ENCODE results near the gene MCM5. TPM values are rescaled to one million over a fixed set of nuclear protein-coding genes. Genes with fewer than 3 reads are reported as not detected.

Gene MCM5
- total RNA-seq, 4 donors from 2014 or later: 19.8 to 25.3 (median 22.4) TPM

DNA sequence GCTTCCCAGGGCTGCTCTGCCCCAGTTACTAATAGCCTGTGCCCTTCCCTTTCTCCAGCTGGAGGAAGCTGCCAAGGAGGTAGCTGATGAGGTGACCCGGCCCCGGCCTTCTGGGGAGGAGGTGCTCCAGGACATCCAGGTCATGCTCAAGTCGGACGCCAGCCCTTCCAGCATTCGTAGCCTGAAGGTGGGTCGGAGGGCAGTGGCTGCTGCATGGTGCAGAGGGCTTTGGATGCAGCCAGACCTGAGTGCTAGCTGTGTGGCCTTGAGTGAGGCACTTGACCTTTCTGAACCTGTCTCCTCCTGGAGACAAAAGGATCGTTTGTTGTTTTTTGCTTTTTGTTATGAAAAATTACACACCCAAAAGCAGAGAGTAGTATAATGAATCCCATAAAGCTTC lies 3.4 kb downstream of the MCM5 start:
- no peaks in the 10 kb centered on the region for H3K9me3 ChIP-seq
- no peak for DNase-seq (ENCODE audit: low spot score in 2 of 2)
- H3K27me3 ChIP-seq: no peaks in the 10 kb centered on the region
- TF ChIP-seq, protein P1, sequence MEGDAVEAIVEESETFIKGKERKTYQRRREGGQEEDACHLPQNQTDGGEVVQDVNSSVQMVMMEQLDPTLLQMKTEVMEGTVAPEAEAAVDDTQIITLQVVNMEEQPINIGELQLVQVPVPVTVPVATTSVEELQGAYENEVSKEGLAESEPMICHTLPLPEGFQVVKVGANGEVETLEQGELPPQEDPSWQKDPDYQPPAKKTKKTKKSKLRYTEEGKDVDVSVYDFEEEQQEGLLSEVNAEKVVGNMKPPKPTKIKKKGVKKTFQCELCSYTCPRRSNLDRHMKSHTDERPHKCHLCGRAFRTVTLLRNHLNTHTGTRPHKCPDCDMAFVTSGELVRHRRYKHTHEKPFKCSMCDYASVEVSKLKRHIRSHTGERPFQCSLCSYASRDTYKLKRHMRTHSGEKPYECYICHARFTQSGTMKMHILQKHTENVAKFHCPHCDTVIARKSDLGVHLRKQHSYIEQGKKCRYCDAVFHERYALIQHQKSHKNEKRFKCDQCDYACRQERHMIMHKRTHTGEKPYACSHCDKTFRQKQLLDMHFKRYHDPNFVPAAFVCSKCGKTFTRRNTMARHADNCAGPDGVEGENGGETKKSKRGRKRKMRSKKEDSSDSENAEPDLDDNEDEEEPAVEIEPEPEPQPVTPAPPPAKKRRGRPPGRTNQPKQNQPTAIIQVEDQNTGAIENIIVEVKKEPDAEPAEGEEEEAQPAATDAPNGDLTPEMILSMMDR (IDR thresholded peaks at IDR 0.05): no peak
- TF ChIP-seq POLR2A (IDR thresholded peaks at IDR 0.05) (no peak), EP300 (IDR thresholded peaks at IDR 0.05) (no peak)
- peaks cover 0 to 22% (median 8%) of the 10 kb centered on the region in 4 donors for H3K4me1 ChIP-seq
- 70 to 71% methylated on average over 7 of the region's 7 CpGs for WGBS, 2 donors
- H3K36me3 ChIP-seq: peaks cover 4 to 56% (median 8%) of the 10 kb centered on the region in 3 donors
- H3K4me3 ChIP-seq: no peak overlapping the region
- H3K27ac ChIP-seq: no peak overlapping the region

DNA sequence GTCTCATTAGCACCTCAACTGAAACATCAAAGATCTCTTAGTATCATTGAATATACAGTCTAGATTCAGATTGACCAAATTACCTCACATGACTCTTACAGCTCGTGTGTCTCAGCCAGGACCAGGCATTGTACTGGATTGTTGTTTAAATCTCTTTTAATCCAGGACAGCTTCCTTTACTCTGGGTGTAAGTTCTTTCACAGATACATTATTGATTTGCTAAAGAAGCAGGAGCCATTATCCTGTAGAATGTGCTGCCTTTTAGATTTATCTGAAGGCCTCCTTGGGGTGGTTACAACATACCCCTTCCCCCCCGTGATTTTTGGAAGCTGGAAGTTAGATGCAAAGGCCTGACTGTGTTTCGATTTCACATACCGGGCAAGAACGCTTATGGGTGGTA lies 4.2 kb downstream of the MCM5 start:
- H3K4me3 ChIP-seq: no peak overlapping the region
- H3K4me1 ChIP-seq: peaks cover 0 to 21% (median 8%) of the 10 kb centered on the region in 4 donors
- no peak for TF ChIP-seq EP300 (IDR thresholded peaks at IDR 0.05)
- TF ChIP-seq POLR2A (IDR thresholded peaks at IDR 0.05): no peak
- TF ChIP-seq, protein P1 (IDR thresholded peaks at IDR 0.05): no peak
- H3K9me3 ChIP-seq: no peaks in the 10 kb centered on the region
- H3K36me3 ChIP-seq: peaks cover 5 to 64% (median 10%) of the 10 kb centered on the region in 3 donors
- DNase-seq (ENCODE audit: low spot score in 2 of 2): no peak
- H3K27me3 ChIP-seq: no peaks in the 10 kb centered on the region
- WGBS, 2 donors: 81 to 82% methylated on average over 5 of the region's 5 CpGs
- H3K27ac ChIP-seq: no peak overlapping the region

DNA sequence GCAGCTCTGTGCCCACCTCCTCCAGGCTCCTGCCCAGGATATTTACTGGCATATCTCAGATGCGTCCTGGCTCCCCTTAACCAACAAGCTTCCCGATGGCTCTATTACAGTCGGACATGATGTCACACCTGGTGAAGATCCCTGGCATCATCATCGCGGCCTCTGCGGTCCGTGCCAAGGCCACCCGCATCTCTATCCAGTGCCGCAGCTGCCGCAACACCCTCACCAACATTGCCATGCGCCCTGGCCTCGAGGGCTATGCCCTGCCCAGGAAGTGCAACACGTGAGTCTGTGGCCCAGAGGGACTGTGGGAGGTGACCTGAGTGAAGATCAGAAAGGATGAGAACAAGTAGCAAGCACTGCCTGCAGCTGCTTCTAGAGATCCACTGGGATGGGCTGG lies 6.5 kb downstream of the MCM5 start:
- H3K4me3 ChIP-seq: no peak overlapping the region
- no peaks in the 10 kb centered on the region for H3K27me3 ChIP-seq
- DNase-seq (ENCODE audit: low spot score in 2 of 2): no peak
- H3K9me3 ChIP-seq: no peaks in the 10 kb centered on the region
- no peak overlapping the region for H3K27ac ChIP-seq
- TF ChIP-seq EP300 (IDR thresholded peaks at IDR 0.05): no peak
- TF ChIP-seq POLR2A (IDR thresholded peaks at IDR 0.05): no peak
- TF ChIP-seq, protein P1 (IDR thresholded peaks at IDR 0.05): no peak
- 92 to 94% methylated on average over 13 of the region's 13 CpGs for WGBS, 2 donors
- peaks cover 5 to 87% (median 10%) of the 10 kb centered on the region in 3 donors for H3K36me3 ChIP-seq
- peaks cover 0 to 5% (median 2%) of the 10 kb centered on the region in 4 donors for H3K4me1 ChIP-seq

DNA sequence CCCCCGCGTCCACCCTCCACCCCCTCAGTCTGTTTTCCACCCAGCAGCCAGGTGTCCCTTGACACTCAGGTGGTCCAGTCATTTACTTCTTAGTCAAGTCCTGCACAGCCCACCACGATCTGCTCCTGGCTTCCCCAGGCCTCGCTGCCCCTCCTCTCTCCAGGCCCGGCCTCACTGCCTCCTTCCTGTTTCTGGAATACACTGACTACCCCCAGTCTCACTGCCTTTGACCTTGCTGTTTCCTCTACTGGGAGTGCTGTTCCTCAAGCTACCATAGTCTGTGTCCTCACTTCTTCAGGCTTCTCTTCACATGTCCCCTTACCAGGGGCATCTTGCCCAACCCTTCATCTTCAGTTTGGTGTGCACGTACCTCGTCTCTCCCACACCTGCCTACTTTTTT lies 7.4 kb downstream of the MCM5 start:
- no peaks in the 10 kb centered on the region for H3K27me3 ChIP-seq
- H3K27ac ChIP-seq: no peak overlapping the region
- no peaks in the 10 kb centered on the region for H3K9me3 ChIP-seq
- H3K4me3 ChIP-seq: no peak overlapping the region
- H3K36me3 ChIP-seq: peaks cover 5 to 96% (median 16%) of the 10 kb centered on the region in 3 donors
- peaks cover 0 to 4% (median 0%) of the 10 kb centered on the region in 4 donors for H3K4me1 ChIP-seq
- WGBS, 2 donors: 66 to 68% methylated on average over 7 of the region's 7 CpGs
- TF ChIP-seq, protein P1 (IDR thresholded peaks at IDR 0.05): no peak
- TF ChIP-seq EP300 (IDR thresholded peaks at IDR 0.05): no peak
- no peak for TF ChIP-seq POLR2A (IDR thresholded peaks at IDR 0.05)
- no peak for DNase-seq (ENCODE audit: low spot score in 2 of 2)

DNA sequence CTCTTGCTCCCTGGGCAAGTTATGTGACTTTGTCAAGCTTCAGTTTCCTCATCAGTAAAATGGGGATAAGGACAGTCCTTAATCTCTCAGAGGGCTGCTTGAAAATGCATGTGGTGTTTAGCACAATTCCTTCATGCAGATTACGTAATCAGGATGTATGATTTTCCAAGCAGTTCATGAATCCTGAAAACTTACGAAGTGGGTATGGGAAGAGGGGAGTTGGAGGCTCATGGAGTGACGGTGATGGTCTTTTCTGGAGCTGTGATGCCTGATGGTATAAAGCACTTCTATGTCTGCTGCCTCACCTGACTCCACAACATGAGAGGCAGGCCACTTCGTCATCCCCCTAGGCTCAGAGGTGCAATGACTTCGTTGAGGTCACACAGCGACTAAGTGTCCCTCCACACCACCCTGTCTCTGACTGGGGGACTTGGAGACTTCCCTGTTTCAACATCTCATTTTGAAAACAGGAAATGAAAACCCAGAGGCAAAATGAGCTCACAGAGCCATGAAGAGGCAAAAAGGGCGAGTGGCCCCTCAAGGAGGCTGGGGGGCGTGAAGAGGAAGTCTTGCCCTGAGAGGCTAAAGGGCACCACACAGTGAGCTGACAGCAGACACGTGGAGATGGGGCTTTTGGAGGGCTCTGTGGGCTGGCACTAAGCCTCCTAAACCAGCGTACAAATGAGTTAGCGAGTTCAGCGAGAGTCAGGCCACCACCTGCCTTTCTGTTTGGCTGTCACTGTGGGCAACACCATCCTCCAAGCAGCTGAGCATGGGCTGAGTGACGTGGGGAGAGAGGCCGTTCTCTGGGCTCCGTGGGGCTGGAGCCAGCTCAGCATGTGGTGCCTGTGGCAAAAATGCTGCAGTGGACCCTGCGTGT lies 10.1 kb downstream of the MCM5 start:
- peaks cover 8 to 100% (median 11%) of the 10 kb centered on the region in 3 donors for H3K36me3 ChIP-seq
- H3K27me3 ChIP-seq: no peaks in the 10 kb centered on the region
- TF ChIP-seq POLR2A (IDR thresholded peaks at IDR 0.05) (no peak), EP300 (IDR thresholded peaks at IDR 0.05) (peak in 1 of 2 donors; percentile 50)
- H3K4me1 ChIP-seq: peaks cover 0 to 4% (median 0%) of the 10 kb centered on the region in 4 donors
- H3K4me3 ChIP-seq: no peak overlapping the region
- H3K9me3 ChIP-seq: no peaks in the 10 kb centered on the region
- WGBS, 2 donors: 77 to 79% methylated on average over 16 of the region's 16 CpGs
- peak overlapping the region in 2 of 4 donors; percentile 58 to 64 for H3K27ac ChIP-seq
- no peak for DNase-seq (ENCODE audit: low spot score in 2 of 2)
